Measurements from ENCODE around the gene PSMD3. TPM values are rescaled to one million over a fixed set of nuclear protein-coding genes. Genes with fewer than 3 reads are reported as not detected.

Gene PSMD3
- total RNA-seq (10 to 100 TPM; 54.3 to 85.0 TPM), polyA plus RNA-seq (ENCODE audit: insufficient read length in 2 of 2) (100 to 1,000 TPM; 123 to 136 TPM)
- long read RNA-seq, donor 1, transcript PSMD3-201 (12 exons, 2,158 nt), result major isoform, 39 of 73 reads
- long read RNA-seq, donor 1, partial matches to known transcripts, result 32 of 73 reads
- long read RNA-seq, donor 1, other reads (novel, unspliced or antisense), result 0 of 73 reads
- long read RNA-seq, donor 2, transcript PSMD3-201 (12 exons, 2,158 nt), result major isoform, 12 of 18 reads
- long read RNA-seq, donor 2, partial matches to known transcripts, result 5 of 18 reads
- long read RNA-seq, donor 2, other reads (novel, unspliced or antisense), result 0 of 18 reads
- long read RNA-seq, donor 3, transcript PSMD3-201 (12 exons, 2,158 nt), result major isoform, 18 of 28 reads
- long read RNA-seq, donor 3, partial matches to known transcripts, result 10 of 28 reads
- long read RNA-seq, donor 3, other reads (novel, unspliced or antisense), result 0 of 28 reads
- long read RNA-seq, donor 4, transcript PSMD3-201 (12 exons, 2,158 nt), result major isoform, 13 of 33 reads
- long read RNA-seq, donor 4, partial matches to known transcripts, result 19 of 33 reads
- long read RNA-seq, donor 4, other reads (novel, unspliced or antisense), result 0 of 33 reads

DNA sequence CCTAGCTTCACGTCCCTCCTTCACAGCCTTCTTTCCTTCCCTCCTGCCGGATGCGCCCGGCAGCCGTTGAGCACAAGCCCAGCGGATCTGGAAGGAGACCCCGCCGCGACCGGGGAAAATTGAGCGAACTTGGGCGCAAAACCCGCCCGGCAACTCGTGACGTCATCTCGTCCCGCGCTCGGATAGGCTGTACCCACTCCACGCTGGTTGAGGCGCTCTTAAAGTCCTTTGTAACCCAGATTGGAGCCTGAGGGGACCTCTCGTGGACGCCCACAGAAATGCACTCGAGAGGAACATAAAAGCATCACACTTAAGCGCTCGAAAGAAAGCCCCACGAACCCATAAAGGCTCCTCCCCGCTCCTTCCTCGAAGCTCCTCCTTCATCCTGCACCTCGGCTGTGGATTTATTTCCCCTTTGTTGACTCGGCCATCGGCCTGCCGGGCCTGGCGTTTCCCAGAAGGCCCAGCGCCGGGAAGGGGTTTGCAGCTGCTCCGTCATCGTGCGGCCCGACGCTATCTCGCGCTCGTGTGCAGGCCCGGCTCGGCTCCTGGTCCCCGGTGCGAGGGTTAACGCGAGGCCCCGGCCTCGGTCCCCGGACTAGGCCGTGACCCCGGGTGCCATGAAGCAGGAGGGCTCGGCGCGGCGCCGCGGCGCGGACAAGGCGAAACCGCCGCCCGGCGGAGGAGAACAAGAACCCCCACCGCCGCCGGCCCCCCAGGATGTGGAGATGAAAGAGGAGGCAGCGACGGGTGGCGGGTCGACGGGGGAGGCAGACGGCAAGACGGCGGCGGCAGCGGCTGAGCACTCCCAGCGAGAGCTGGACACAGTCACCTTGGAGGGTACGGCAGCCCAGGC lies at the start of gene PSMD3:
TSS of gene PSMD3 (plus strand) at position 457 of the 856 bp plus-strand sequence. CDS start at position 621, 164 bp downstream.
- Histone ChIP-seq H3K27me3 (ENCODE audit: control insufficient read depth, insufficient read depth, low read length) (no peaks in the 10 kb centered on the region), H3K36me3 (ENCODE audit: control insufficient read depth, insufficient read depth, low read length) (peaks cover 18% of the 10 kb centered on the region), H3K4me1 (ENCODE audit: control insufficient read depth, insufficient read depth, low read length) (no peaks in the 10 kb centered on the region), H3K4me3 (ENCODE audit: low read depth, low read length) (peak within 1 kb of the TSS; percentile 86), H3K27ac (ENCODE audit: low read depth, low read length) (peak within 1 kb of the TSS; percentile 89), H3K9me3 (ENCODE audit: control insufficient read depth, insufficient read depth, low read length) (no peaks in the 10 kb centered on the region)
- peak; percentile 99 to 100 (median 100) for DNase-seq (ENCODE audit: low read depth in 4 of 6, low spot score in 6 of 6)
- under 1% methylated on average over 84 of the region's 84 CpGs for WGBS (ENCODE audit: insufficient coverage)

DNA sequence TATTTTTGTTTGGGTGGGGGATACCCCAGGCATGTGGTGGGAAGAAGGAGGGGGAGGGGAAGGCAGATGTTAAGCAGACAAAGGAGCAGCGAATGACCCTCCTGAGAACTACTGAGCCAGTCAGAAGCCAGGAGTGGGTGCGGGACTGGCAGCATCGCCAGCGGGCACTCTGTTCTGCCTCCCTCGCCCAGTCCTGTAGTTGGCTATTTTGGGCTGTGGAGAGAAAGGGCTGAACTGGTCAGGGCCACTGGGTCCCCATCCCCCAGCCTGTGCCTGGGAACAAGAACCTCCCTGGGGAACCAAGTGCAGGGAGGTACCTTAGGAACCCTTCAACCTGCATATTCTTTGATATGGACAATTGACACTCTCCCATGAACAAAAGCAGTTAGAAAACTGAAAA lies 46.7 kb upstream of the PSMD3 start:
- no peaks in the 10 kb centered on the region for H3K27me3 ChIP-seq (ENCODE audit: control insufficient read depth, insufficient read depth, low read length)
- 68% methylated on average over 5 of the region's 5 CpGs for WGBS (ENCODE audit: insufficient coverage)
- H3K36me3 ChIP-seq (ENCODE audit: control insufficient read depth, insufficient read depth, low read length), result no peaks in the 10 kb centered on the region
- H3K4me1 ChIP-seq (ENCODE audit: control insufficient read depth, insufficient read depth, low read length), result peaks cover 4% of the 10 kb centered on the region
- no peak overlapping the region for H3K27ac ChIP-seq (ENCODE audit: low read depth, low read length)
- DNase-seq (ENCODE audit: low read depth in 4 of 6, low spot score in 6 of 6), result peak in 1 of 6 donors; percentile 32
- H3K9me3 ChIP-seq (ENCODE audit: control insufficient read depth, insufficient read depth, low read length), result no peaks in the 10 kb centered on the region
- H3K4me3 ChIP-seq (ENCODE audit: low read depth, low read length), result no peak overlapping the region

DNA sequence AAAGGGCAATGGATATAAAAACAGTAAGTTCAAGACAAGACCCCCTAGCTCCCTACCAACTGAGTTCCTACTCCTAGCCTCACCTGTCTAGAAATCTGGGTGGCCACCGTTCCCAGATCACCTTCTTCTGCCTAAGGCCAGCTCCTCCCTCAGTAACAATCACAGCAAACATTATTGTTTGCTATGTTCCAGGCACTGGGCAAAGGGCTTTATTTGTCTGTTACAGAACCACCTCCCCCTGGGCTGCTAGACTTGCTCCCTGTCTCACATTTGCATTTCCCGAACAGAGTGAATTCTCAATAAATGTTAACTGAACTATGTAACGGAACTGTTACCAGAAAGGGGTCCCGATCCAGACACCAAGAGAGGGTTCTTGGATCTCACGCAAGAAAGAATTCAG lies 46.3 kb upstream of the PSMD3 start:
- H3K27me3 ChIP-seq (ENCODE audit: control insufficient read depth, insufficient read depth, low read length), result no peaks in the 10 kb centered on the region
- H3K27ac ChIP-seq (ENCODE audit: low read depth, low read length), result no peak overlapping the region
- no peaks in the 10 kb centered on the region for H3K9me3 ChIP-seq (ENCODE audit: control insufficient read depth, insufficient read depth, low read length)
- WGBS (ENCODE audit: insufficient coverage), result 50% methylated on average over 1 of the region's 5 CpGs
- H3K4me3 ChIP-seq (ENCODE audit: low read depth, low read length), result no peak overlapping the region
- peaks cover 4% of the 10 kb centered on the region for H3K4me1 ChIP-seq (ENCODE audit: control insufficient read depth, insufficient read depth, low read length)
- DNase-seq (ENCODE audit: low read depth in 4 of 6, low spot score in 6 of 6), result no peak
- no peaks in the 10 kb centered on the region for H3K36me3 ChIP-seq (ENCODE audit: control insufficient read depth, insufficient read depth, low read length)

DNA sequence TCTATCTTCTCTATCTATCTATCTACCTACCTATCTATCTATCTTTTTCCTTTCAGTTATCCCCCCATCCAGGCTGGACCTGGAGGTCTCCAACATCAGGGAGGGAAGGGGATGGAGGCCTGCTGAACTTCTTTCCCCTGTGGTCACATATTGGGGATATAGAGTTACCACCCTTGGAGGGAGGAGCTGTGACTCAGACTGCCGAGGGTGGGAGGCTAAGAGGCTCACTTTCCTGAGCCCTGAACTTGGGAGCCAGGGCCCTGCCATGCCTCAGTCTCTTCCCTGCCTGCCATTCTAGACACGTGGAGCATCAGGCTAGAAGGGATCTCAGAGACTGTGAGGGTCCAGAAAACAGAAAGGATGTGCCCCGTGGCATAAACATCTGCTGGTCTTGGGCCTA lies 44.7 kb upstream of the PSMD3 start:
- WGBS (ENCODE audit: insufficient coverage), result 65% methylated on average over 3 of the region's 3 CpGs
- H3K27ac ChIP-seq (ENCODE audit: low read depth, low read length), result no peak overlapping the region
- no peak overlapping the region for H3K4me3 ChIP-seq (ENCODE audit: low read depth, low read length)
- DNase-seq (ENCODE audit: low read depth in 4 of 6, low spot score in 6 of 6), result no peak
- no peaks in the 10 kb centered on the region for H3K36me3 ChIP-seq (ENCODE audit: control insufficient read depth, insufficient read depth, low read length)
- no peaks in the 10 kb centered on the region for H3K9me3 ChIP-seq (ENCODE audit: control insufficient read depth, insufficient read depth, low read length)
- H3K4me1 ChIP-seq (ENCODE audit: control insufficient read depth, insufficient read depth, low read length), result peaks cover 8% of the 10 kb centered on the region
- H3K27me3 ChIP-seq (ENCODE audit: control insufficient read depth, insufficient read depth, low read length), result no peaks in the 10 kb centered on the region

DNA sequence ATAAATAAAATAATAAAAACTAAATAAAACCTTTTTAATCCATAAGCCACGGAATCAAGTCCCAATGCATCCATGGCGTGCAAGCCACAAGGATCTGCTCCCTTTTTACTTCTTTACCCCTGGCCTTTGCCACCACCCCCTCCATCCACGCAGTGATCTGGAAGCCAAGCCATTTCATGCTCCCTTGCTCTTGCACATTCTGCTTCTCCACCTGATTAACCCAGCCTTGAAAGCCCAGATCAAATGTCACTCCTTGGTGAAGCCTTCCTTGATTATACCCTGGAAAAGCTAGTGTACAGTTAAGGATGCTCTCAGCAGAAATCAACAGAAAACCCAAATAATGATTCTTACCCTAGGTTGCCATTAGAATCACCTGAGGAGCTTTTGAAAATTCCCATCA lies 43.2 kb upstream of the PSMD3 start:
- Histone ChIP-seq H3K27ac (ENCODE audit: low read depth, low read length) (no peak overlapping the region), H3K36me3 (ENCODE audit: control insufficient read depth, insufficient read depth, low read length) (no peaks in the 10 kb centered on the region), H3K9me3 (ENCODE audit: control insufficient read depth, insufficient read depth, low read length) (no peaks in the 10 kb centered on the region), H3K27me3 (ENCODE audit: control insufficient read depth, insufficient read depth, low read length) (no peaks in the 10 kb centered on the region), H3K4me3 (ENCODE audit: low read depth, low read length) (no peak overlapping the region), H3K4me1 (ENCODE audit: control insufficient read depth, insufficient read depth, low read length) (peaks cover 8% of the 10 kb centered on the region)
- 92% methylated on average over 3 of the region's 3 CpGs for WGBS (ENCODE audit: insufficient coverage)
- no peak for DNase-seq (ENCODE audit: low read depth in 4 of 6, low spot score in 6 of 6)

DNA sequence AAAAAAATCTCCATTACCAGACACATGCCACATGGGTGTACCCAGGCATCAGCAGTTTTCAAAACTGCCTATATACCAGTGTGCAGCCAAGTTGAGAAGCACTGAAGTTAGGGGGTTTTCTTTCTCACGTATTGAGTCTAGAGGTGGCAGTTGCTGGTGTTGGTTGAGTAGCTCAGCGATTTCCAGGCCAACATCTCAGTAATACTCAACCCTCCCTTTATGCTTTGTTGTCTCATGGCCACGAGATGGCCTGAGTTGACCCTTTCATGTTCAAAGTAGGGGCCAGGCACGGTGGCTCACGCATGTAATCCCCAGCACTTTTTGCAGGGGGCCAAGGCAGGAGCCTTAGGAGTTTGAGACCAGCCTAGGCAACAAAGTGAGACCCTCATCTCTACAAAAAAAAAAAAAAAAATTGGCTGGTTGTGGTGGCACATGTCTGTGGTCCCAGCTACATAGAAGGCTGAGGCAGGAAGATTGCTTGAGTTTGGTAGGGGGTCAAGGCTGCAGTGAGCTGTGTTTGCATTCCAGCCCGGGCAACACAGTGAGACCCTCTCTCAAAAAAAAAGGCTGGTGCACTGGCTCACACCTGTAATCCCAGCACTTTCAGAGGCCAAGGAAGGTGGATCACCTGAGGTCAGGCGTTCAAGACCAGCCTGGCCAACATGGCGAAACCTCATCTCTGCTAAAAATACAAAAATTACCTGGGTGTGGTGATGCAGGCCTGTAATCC lies 42.3 kb upstream of the PSMD3 start:
- Histone ChIP-seq H3K4me3 (ENCODE audit: low read depth, low read length) (no peak overlapping the region), H3K36me3 (ENCODE audit: control insufficient read depth, insufficient read depth, low read length) (no peaks in the 10 kb centered on the region), H3K9me3 (ENCODE audit: control insufficient read depth, insufficient read depth, low read length) (no peaks in the 10 kb centered on the region), H3K27ac (ENCODE audit: low read depth, low read length) (no peak overlapping the region), H3K4me1 (ENCODE audit: control insufficient read depth, insufficient read depth, low read length) (peaks cover 8% of the 10 kb centered on the region), H3K27me3 (ENCODE audit: control insufficient read depth, insufficient read depth, low read length) (no peaks in the 10 kb centered on the region)
- DNase-seq (ENCODE audit: low read depth in 4 of 6, low spot score in 6 of 6), result no peak
- WGBS (ENCODE audit: insufficient coverage), result 63% methylated on average over 4 of the region's 8 CpGs

DNA sequence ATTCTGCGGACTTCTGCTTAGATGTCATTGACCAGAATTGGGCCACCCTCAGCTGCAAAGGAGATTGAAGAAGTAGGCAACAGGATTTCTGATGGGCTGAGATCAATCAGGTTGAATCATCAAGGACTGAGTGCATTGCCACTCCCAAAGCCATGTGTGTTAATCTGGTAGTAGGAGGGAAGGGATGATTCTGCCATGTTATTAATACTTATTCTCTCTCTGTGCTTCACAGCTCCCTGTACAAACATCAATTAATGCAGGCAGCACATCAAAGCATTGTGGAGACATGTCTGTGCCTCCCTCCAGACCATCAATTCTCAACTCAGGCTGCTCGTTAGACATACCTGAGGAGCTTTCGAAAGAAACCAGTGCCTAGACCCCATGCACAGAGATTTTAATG lies 41.5 kb upstream of the PSMD3 start:
- H3K36me3 ChIP-seq (ENCODE audit: control insufficient read depth, insufficient read depth, low read length), result no peaks in the 10 kb centered on the region
- no peaks in the 10 kb centered on the region for H3K9me3 ChIP-seq (ENCODE audit: control insufficient read depth, insufficient read depth, low read length)
- no peak overlapping the region for H3K27ac ChIP-seq (ENCODE audit: low read depth, low read length)
- no peak overlapping the region for H3K4me3 ChIP-seq (ENCODE audit: low read depth, low read length)
- DNase-seq (ENCODE audit: low read depth in 4 of 6, low spot score in 6 of 6), result peak in 1 of 6 donors; percentile 63
- peaks cover 7% of the 10 kb centered on the region for H3K4me1 ChIP-seq (ENCODE audit: control insufficient read depth, insufficient read depth, low read length)
- no CpG with 5 or more reads among the region's 3 CpGs for WGBS (ENCODE audit: insufficient coverage)
- H3K27me3 ChIP-seq (ENCODE audit: control insufficient read depth, insufficient read depth, low read length), result no peaks in the 10 kb centered on the region

GRCh38 chr17:39939588-39940419 lies 40.8 kb upstream of the PSMD3 start:
- WGBS (ENCODE audit: insufficient coverage), result 63% methylated on average over 5 of the region's 6 CpGs
- Histone ChIP-seq H3K36me3 (ENCODE audit: control insufficient read depth, insufficient read depth, low read length) (no peaks in the 10 kb centered on the region), H3K4me3 (ENCODE audit: low read depth, low read length) (no peak overlapping the region), H3K9me3 (ENCODE audit: control insufficient read depth, insufficient read depth, low read length) (no peaks in the 10 kb centered on the region), H3K27me3 (ENCODE audit: control insufficient read depth, insufficient read depth, low read length) (no peaks in the 10 kb centered on the region), H3K4me1 (ENCODE audit: control insufficient read depth, insufficient read depth, low read length) (peaks cover 7% of the 10 kb centered on the region), H3K27ac (ENCODE audit: low read depth, low read length) (peak overlapping the region; percentile 41)
- DNase-seq (ENCODE audit: low read depth in 4 of 6, low spot score in 6 of 6), result peak in 2 of 6 donors; percentile 32 to 35

Data from spinal cord (tissue), 10 donors.